NCI-H2227 (cell line): ENCODE data around the gene PEX11G.
"Not testable (repeated sequence)": the region's sequence is repeated elsewhere in the genome, so short reads cannot be mapped to it uniquely, and the experiment has no call there.

ENCODE experiments used
- DNase-seq: peaks from one replicate; lab custom pipeline; 2025; ENCODE audit not compliant: unreplicated experiment; lab: John Stamatoyannopoulos, UW

Gene PEX11G

GRCh38 chr19:7441468-7442146, 47.2 kb downstream of the PEX11G start:
- no peak for DNase-seq

DNA sequence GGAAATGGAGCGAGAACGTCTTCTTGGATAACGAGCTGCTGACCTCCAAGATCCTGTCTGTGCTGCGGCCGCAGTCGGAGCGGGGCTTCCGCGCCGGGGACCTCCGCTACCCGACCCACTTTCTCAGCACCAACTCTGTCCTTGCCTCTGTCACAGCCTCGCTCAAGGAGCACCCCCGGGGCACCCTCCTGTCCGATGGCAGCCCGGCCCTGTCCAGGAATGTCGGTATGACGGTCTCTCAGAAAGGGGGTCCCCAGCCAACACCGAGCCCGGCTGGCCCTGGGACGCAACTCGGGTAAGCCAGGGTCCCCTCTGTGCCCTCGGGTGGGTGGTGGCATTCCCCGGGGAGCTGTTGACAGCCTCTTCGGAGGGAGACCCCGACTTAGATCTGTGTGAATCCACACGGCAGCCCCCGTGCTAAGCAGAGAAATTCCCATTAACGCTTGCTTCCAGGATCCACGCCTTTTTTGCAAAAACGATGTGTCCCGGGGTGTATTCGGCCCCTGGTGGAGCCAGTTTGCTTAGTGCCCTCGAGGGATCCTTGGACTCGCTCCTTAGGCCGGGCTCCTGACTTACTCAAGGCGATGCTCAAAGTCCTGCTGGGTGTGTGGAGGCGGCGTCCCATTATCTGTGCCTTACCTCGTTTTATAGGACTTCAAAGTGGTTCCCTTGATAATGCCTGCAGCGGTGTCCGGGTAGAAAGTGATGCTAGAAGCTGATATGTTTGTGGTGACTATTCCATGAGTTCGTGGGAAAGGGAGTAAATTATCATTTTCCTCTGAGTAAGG, 48.5 kb downstream of the PEX11G start:
- no peak for DNase-seq

- DNase-seq = no peak
Measured at GRCh38 chr19:7435586-7435985, 53.2 kb downstream of the PEX11G start.

- DNase-seq = peak; percentile 39
Measured at GRCh38 chr19:7434391-7434790, 54.4 kb downstream of the PEX11G start.

GRCh38 chr19:7433456-7433855, 55.4 kb downstream of the PEX11G start:
- not testable (repeated sequence) for DNase-seq

- DNase-seq = no peak
Measured at GRCh38 chr19:7429638-7430282, 59.1 kb downstream of the PEX11G start.

DNA sequence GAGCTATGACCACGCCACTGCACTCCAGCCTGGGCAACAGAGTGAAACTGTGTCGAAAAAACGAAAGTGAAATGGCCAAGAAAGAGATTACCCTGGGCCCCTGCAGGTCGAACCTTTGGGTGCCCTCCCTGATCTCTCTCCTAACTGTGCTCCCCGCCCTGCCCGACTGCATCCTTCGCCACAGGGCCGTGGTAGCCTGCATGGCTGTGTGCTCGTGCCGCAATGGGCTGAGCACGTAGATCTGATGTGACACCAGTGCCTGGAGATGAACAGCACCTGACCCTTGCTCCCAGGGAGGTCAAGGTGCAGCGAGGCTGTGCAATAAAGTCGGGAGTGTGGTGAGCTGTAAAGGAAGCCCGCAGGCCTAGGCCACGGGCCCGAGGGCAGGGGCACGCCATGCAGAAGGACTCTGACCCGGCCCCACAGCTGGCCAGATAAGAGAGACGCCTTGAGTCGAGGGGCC, 60.2 kb downstream of the PEX11G start:
- DNase-seq = no peak

DNA sequence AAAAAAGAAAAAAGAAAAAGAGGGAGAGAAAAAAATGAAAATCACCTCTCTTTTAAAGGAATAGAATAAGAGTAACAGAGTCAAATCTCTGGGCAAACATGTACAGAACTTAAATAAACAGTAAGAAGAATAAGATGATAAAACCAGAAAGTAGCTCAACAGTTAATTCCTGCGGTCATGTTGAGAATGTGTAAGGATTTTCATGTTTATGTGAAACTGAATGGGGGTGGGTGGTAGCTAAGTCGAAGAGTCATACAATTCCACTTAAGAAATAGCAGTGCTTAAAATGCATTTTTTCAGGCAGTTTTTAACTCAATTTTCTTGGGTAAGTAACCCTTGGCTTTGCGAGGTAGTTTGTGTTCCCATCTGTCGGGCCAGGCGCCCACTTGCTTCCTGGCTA, 60.9 kb downstream of the PEX11G start:
- DNase-seq = no peak

DNA sequence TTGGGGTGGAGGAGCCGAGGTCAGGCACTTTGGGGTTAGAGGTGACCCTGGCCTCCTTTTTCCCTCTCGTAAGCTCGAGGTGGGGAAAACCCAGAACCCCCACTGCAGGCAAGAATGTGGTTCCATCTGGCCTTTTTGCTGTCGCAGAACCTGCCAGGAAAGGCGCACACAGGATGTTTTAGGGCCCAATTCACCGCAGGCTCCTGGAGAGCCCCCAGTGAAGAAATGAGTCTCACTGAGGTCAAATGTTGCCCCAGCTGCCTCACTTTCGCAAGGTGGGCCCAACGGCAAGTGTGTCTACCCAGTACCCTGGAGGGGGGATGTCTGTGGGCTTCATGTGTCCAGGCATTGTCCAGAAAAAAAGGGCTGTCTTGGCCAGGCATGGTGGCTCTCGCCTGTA, 61.8 kb downstream of the PEX11G start:
- DNase-seq = no peak
